AG04449 (cell line): ENCODE measurements around the gene FIGNL1.

Experiments used
- CTCF ChIA-PET: fragments of 350-600 bp; formaldehyde crosslinking; extraction: SDS; loops from one replicate; lab custom pipeline; 2021; ENCODE audit warnings: antibody characterized with exemption; lab: Yijun Ruan, JAX
- POLR2A ChIA-PET: fragments of 400-600, 350-600 bp; formaldehyde crosslinking; extraction: SDS; loops from one replicate; lab custom pipeline; 2020; ENCODE audit warnings: antibody characterized with exemption, inconsistent platforms; lab: Yijun Ruan, JAX
- DNase-seq: peaks from one replicate; pipeline ENCODE4 v3.0.0-alpha.2; 2010; ENCODE audit warnings: low read depth, low spot score
- H3K4me3 ChIP-seq: 2 replicates; pipeline ENCODE4 v1.5.1; 2011; ENCODE audit warnings: low read depth, mild to moderate bottlenecking, control low read depth, low read length
- TF ChIP-seq, protein P1 (sequence below): IDR thresholded peaks from one replicate; pipeline ENCODE4 v1.5.1; 2011; ENCODE audit warnings: mild to moderate bottlenecking, moderate library complexity, low read length, control low read depth, inconsistent platforms; ENCODE audit not compliant: insufficient read depth; ENCODE audit errors: missing control alignments

FIGNL1 gene

DNA sequence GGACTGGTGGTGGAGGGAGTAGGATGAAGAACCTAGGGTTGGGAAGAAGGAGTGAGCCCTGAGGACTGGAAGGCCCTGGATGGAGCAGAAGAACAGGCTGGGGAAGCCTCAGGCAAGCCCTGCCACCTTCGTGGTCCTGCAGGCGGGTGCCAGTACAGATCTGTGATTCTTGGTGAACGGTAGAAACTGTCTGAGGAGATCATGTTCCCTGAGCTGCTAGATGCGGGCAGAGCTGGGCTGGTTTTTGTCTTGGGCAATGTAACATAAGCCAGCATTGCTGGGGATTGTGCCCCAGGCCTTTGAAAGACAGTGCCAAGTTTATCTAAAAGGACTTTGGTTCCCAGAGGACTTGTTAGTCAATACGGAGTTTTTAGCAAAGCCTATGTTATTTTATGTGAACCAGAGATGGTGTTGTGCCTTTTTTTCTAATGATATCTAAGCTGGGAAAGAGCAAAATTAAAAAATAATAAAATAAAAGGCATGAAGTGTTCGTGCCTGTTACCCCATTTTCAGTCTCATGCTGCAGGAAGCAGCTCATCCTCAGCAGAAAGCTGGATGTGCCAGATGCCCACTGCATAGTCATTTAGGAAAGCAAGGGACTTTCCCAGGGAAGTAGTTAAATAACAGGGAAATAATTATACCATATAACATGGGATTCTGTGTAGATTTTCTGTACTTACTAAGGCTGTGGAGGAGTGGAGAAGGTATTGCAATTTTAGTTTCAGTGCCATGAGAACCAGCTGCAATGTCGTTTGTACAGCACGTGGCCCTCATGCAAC lies 24.4 kb upstream of the FIGNL1 start:
- TF ChIP-seq, protein P1, sequence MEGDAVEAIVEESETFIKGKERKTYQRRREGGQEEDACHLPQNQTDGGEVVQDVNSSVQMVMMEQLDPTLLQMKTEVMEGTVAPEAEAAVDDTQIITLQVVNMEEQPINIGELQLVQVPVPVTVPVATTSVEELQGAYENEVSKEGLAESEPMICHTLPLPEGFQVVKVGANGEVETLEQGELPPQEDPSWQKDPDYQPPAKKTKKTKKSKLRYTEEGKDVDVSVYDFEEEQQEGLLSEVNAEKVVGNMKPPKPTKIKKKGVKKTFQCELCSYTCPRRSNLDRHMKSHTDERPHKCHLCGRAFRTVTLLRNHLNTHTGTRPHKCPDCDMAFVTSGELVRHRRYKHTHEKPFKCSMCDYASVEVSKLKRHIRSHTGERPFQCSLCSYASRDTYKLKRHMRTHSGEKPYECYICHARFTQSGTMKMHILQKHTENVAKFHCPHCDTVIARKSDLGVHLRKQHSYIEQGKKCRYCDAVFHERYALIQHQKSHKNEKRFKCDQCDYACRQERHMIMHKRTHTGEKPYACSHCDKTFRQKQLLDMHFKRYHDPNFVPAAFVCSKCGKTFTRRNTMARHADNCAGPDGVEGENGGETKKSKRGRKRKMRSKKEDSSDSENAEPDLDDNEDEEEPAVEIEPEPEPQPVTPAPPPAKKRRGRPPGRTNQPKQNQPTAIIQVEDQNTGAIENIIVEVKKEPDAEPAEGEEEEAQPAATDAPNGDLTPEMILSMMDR: no peak
- ChIA-PET CTCF (interaction anchor here (1.1 to 12.1 kb wide), 3 partner anchors 14 to 686 kb away, joined by 5 to 236 read pairs (median 5); no protein-coding TSS in a partner anchor), POLR2A (no interaction called here)
- H3K4me3 ChIP-seq: no peak overlapping the region
- DNase-seq: no peak

DNA sequence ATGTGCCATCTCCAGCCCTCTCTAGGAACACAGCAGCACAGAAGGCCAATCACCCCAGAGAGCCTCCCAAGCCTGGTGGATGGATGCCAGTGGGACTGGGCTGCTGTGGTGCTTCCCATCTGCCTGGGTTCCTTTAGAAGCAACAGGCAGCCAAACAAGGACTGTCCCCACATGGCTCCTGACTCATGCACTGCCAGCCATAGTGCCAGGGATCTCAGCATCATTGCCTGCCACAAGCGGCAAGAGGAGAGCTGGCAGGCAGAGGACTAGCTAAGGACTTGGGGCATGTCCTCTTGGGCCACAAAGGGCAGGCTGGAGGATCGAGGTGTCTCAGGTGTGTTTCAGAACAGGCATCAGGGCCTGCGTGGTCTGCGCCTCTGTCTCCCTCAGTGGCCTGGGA lies 23.4 kb upstream of the FIGNL1 start:
- CTCF ChIA-PET: interaction anchor here (1.6 to 12.1 kb wide), 2 partner anchors 668 to 687 kb away, joined by 13 to 236 read pairs; no protein-coding TSS in a partner anchor
- TF ChIP-seq, protein P1: no peak
- no peak overlapping the region for H3K4me3 ChIP-seq
- no peak for DNase-seq
- POLR2A ChIA-PET: no interaction called here

DNA sequence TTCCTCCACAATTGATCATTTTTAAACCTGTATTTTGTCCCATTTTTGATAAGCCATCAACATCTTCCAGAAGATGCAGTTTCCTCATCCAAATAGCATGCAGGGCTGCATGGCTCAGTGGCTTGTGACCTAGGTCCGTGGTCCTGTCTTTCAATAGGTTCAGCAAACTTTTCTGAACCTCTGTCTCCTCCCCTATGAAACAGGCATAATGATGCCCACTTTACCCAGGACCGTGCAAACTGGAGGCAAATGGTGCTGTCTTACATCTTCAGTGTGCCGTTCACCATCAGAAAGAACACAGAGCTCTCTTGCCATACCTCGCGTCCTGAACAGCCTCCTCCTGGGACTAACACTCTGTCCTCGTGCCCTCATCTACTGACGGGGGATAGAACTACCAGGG lies 22.3 kb upstream of the FIGNL1 start:
- ChIA-PET POLR2A (no interaction called here), CTCF (interaction anchor here (1.6 to 12.1 kb wide), 4 partner anchors 595 to 689 kb away, joined by 8 to 236 read pairs (median 66); no protein-coding TSS in a partner anchor)
- H3K4me3 ChIP-seq: no peak overlapping the region
- TF ChIP-seq, protein P1: no peak
- DNase-seq: no peak

DNA sequence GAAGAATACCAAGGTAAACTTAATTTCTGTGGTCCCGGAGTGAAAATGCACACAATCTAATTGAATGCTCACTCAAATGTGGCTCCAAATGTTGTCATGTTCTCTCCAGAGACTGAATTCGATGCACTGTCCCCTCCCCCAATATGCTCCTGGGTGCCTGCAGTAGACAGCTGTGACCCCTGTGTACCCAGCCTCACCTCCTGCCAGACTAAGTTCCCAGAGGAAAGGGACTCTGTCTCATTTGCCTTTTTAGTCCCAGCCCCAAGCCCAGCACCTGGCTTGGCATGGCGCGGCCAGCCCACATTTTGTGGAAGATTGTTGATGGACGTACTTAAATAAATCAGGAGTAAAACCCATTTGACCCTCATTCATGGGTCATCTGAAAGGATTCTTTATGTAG lies 21.8 kb upstream of the FIGNL1 start:
- H3K4me3 ChIP-seq: no peak overlapping the region
- no peak for DNase-seq
- POLR2A ChIA-PET: no interaction called here
- TF ChIP-seq, protein P1: no peak
- CTCF ChIA-PET: interaction anchor here (2.9 to 12.1 kb wide), 3 partner anchors 596 to 689 kb away, joined by 8 to 236 read pairs (median 119); no protein-coding TSS in a partner anchor

DNA sequence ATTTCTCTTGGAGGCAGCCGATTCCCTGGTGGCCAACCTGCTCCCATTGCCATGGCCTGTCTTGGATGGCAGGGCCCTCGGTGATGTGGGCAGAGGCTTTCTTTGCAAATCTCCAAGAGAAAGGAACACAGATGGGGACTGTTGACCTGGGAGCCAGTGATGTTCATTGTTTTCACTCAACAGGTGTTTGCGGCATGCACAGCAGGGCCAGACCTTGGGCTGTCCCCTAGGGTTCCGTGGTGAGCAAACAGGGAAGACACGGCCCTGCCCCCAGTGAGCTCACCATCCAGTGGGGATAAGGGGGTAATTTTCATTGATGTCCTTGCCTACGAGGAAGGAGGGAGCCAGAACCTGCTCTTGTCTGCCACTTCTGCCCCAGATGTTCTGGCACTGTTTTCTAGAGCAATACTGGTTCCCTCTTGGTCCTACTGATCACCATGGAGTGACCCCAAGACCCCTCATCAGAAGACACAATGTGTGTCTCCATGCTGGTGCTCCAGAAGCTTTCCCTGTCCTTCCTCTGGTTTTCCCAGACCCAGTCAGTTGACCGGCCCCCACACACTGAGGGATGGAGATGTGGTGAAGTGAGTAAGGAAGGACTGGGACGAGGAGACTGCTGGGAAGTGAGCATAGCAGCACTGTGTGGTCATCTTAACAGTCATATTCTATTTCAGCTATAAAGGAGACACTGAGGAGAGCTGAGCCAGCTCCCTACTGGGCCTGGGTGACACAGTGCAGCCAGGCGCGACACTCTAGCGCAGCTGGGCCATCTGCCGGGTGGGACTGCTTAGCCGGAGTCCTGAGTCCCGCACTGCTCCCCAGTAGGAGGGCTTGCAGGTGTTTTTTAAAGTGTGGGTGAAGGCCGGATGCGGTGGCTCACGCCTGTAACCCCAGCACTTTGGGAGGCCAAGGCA lies 20.4 kb upstream of the FIGNL1 start:
- no peak overlapping the region for H3K4me3 ChIP-seq
- ChIA-PET CTCF (interaction anchor here (0.8 to 12.1 kb wide), 7 partner anchors 21 to 690 kb away, joined by 3 to 236 read pairs (median 8); no protein-coding TSS in a partner anchor), POLR2A (no interaction called here)
- DNase-seq: no peak
- TF ChIP-seq, protein P1: no peak
